ENCODE data around the gene DAGLB. TPM values are rescaled to one million over a fixed set of nuclear protein-coding genes. Genes with fewer than 3 reads are reported as not detected.
A peak's percentile ranks its signal among the peaks of the same experiment; 100 is the strongest.

Gene DAGLB
- total RNA-seq, 1 experiment from 2014 or later, result 33.6 TPM

GRCh38 chr7:6399351-6399750 lies 48.4 kb downstream of the DAGLB start (continued):
- no peak for TF ChIP-seq STAT6 (CRISPR knock-in tag; conservative IDR thresholded peaks at IDR 0.05; ENCODE audit: low read depth)
- no peak for TF ChIP-seq AR (CRISPR knock-in tag; IDR thresholded peaks at IDR 0.05)

GRCh38 chr7:6398943-6399342 lies 48.8 kb downstream of the DAGLB start:
- DNase-seq (ENCODE audit: low spot score), result no peak
- H3K27ac Mint-ChIP-seq, result peak overlapping the region; percentile 92

More at GRCh38 chr7:6398943-6399342, 48.8 kb downstream of the DAGLB start:
- ChIA-PET POLR2A (no interaction called here), CTCF (interaction anchor here (0.9 kb wide), 1 partner anchor 36 kb away, joined by 4 read pairs; no protein-coding TSS in a partner anchor)
- Mint-ChIP-seq H3K27me3 (ENCODE audit: low read depth) (no peaks in the 10 kb centered on the region), H3K36me3 (peaks cover 53% of the 10 kb centered on the region), H3K4me1 (peaks cover 20% of the 10 kb centered on the region), H3K4me3 (no peak overlapping the region), H3K9me3 (no peaks in the 10 kb centered on the region)
- ATAC-seq, result peak; percentile 59
- TF ChIP-seq CTCF (IDR thresholded peaks at IDR 0.05), result no peak
- TF ChIP-seq MXD4 (CRISPR knock-in tag; IDR thresholded peaks at IDR 0.05; ENCODE audit: borderline replicate concordance), result no peak
- no peak for TF ChIP-seq FOXP1 (CRISPR knock-in tag; IDR thresholded peaks at IDR 0.05; ENCODE audit: borderline replicate concordance)
- no peak for TF ChIP-seq FOXK1 (CRISPR knock-in tag; IDR thresholded peaks at IDR 0.05)
- TF ChIP-seq, protein P1, sequence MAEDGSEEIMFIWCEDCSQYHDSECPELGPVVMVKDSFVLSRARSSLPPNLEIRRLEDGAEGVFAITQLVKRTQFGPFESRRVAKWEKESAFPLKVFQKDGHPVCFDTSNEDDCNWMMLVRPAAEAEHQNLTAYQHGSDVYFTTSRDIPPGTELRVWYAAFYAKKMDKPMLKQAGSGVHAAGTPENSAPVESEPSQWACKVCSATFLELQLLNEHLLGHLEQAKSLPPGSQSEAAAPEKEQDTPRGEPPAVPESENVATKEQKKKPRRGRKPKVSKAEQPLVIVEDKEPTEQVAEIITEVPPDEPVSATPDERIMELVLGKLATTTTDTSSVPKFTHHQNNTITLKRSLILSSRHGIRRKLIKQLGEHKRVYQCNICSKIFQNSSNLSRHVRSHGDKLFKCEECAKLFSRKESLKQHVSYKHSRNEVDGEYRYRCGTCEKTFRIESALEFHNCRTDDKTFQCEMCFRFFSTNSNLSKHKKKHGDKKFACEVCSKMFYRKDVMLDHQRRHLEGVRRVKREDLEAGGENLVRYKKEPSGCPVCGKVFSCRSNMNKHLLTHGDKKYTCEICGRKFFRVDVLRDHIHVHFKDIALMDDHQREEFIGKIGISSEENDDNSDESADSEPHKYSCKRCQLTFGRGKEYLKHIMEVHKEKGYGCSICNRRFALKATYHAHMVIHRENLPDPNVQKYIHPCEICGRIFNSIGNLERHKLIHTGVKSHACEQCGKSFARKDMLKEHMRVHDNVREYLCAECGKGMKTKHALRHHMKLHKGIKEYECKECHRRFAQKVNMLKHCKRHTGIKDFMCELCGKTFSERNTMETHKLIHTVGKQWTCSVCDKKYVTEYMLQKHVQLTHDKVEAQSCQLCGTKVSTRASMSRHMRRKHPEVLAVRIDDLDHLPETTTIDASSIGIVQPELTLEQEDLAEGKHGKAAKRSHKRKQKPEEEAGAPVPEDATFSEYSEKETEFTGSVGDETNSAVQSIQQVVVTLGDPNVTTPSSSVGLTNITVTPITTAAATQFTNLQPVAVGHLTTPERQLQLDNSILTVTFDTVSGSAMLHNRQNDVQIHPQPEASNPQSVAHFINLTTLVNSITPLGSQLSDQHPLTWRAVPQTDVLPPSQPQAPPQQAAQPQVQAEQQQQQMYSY (CRISPR knock-in tag; IDR thresholded peaks at IDR 0.05), result no peak
- no peak for TF ChIP-seq CREM (CRISPR knock-in tag; IDR thresholded peaks at IDR 0.05)
- TF ChIP-seq USF1 (CRISPR knock-in tag; IDR thresholded peaks at IDR 0.05), result no peak
- TF ChIP-seq PREB (CRISPR knock-in tag; IDR thresholded peaks at IDR 0.05; ENCODE audit: borderline replicate concordance), result no peak
- no peak for TF ChIP-seq ZNF263 (CRISPR knock-in tag; IDR thresholded peaks at IDR 0.05; ENCODE audit: low read depth)
- TF ChIP-seq ZNF416 (CRISPR knock-in tag; IDR thresholded peaks at IDR 0.05), result no peak
- TF ChIP-seq MYBL2 (CRISPR knock-in tag; IDR thresholded peaks at IDR 0.05), result no peak
- no peak for TF ChIP-seq JUN (CRISPR knock-in tag; IDR thresholded peaks at IDR 0.05)
